Measurements from ENCODE around the gene WNT11.

Gene WNT11

GRCh38 chr11:76231121-76231738 is 24.9 kb upstream of the WNT11 start:
- H3K27ac ChIP-seq, result no peak overlapping the region
- no peak for DNase-seq (ENCODE audit: low spot score)
- POLR2A ChIA-PET (ENCODE audit: low non-redundant PET), result no interaction called here
- no peak for TF ChIP-seq CTCF (conservative IDR thresholded peaks at IDR 0.05; ENCODE audit: low read depth)
- CTCF ChIA-PET, result interaction anchor here (0.8 to 1.5 kb wide), 2 partner anchors 23 kb away, joined by 3 to 8 read pairs; no protein-coding TSS in a partner anchor

- POLR2A ChIA-PET (ENCODE audit: low non-redundant PET), result no interaction called here
- no peak overlapping the region for H3K27ac ChIP-seq
Measured at GRCh38 chr11:76230392-76230791, 24.1 kb upstream of the WNT11 start.

GRCh38 chr11:76229690-76230240 is 23.5 kb upstream of the WNT11 start:
- CTCF ChIA-PET, result interaction anchor here (0.6 to 1.5 kb wide), 2 partner anchors 22 to 1153 kb away, joined by 5 to 8 read pairs; no protein-coding TSS in a partner anchor
- H3K27ac ChIP-seq, result no peak overlapping the region
- TF ChIP-seq CTCF (conservative IDR thresholded peaks at IDR 0.05; ENCODE audit: low read depth), result no peak
- DNase-seq (ENCODE audit: low spot score), result no peak
- POLR2A ChIA-PET (ENCODE audit: low non-redundant PET), result no interaction called here

More at GRCh38 chr11:76230392-76230791, 24.1 kb upstream of the WNT11 start:
- TF ChIP-seq CTCF (conservative IDR thresholded peaks at IDR 0.05; ENCODE audit: low read depth), result no peak
- CTCF ChIA-PET, result interaction anchor here (0.6 to 1.5 kb wide), 2 partner anchors 22 to 1153 kb away, joined by 5 to 8 read pairs; no protein-coding TSS in a partner anchor
- DNase-seq (ENCODE audit: low spot score), result no peak

GRCh38 chr11:76228875-76229149 is 22.5 kb upstream of the WNT11 start:
- no peak for DNase-seq (ENCODE audit: low spot score)
- ChIA-PET POLR2A (ENCODE audit: low non-redundant PET) (no interaction called here), CTCF (no interaction called here)
- no peak overlapping the region for H3K27ac ChIP-seq
- TF ChIP-seq CTCF (conservative IDR thresholded peaks at IDR 0.05; ENCODE audit: low read depth), result no peak

GRCh38 chr11:76228071-76228874 is 22.0 kb upstream of the WNT11 start:
- ChIA-PET POLR2A (ENCODE audit: low non-redundant PET) (no interaction called here), CTCF (interaction anchor here (0.8 kb wide), 1 partner anchor 91 kb away, joined by 3 read pairs; no protein-coding TSS in a partner anchor)
- H3K27ac ChIP-seq, result no peak overlapping the region
- TF ChIP-seq CTCF (conservative IDR thresholded peaks at IDR 0.05; ENCODE audit: low read depth), result no peak
- no peak for DNase-seq (ENCODE audit: low spot score)

- ChIA-PET POLR2A (ENCODE audit: low non-redundant PET) (no interaction called here), CTCF (no interaction called here)
- no peak overlapping the region for H3K27ac ChIP-seq
- no peak for TF ChIP-seq CTCF (conservative IDR thresholded peaks at IDR 0.05; ENCODE audit: low read depth)
- no peak for DNase-seq (ENCODE audit: low spot score)
Measured at GRCh38 chr11:76226626-76227025, 20.3 kb upstream of the WNT11 start.
